ES-I3 (cell line): ENCODE measurements around the gene SDCBP2.

Experiments used
- H3K36me3 ChIP-seq: 2 replicates; pipeline ENCODE4 v1.6.1; 2013; ENCODE audit warnings: mild to moderate bottlenecking, low read length, control low read depth, moderate library complexity; ENCODE audit not compliant: insufficient read depth
- H3K4me1 ChIP-seq: 2 replicates; pipeline ENCODE4 v1.6.1; 2013; ENCODE audit warnings: mild to moderate bottlenecking, control low read depth, low read length; ENCODE audit not compliant: insufficient read depth
- H3K9ac ChIP-seq: 2 replicates; pipeline ENCODE4 v1.6.1; 2013; ENCODE audit warnings: low read depth, mild to moderate bottlenecking, low read length, moderate library complexity
- H3K9me3 ChIP-seq: 2 replicates; pipeline ENCODE4 v1.6.1; 2013; ENCODE audit warnings: mild to moderate bottlenecking, low read length, moderate library complexity; ENCODE audit not compliant: control insufficient read depth, insufficient read depth

Gene SDCBP2

DNA sequence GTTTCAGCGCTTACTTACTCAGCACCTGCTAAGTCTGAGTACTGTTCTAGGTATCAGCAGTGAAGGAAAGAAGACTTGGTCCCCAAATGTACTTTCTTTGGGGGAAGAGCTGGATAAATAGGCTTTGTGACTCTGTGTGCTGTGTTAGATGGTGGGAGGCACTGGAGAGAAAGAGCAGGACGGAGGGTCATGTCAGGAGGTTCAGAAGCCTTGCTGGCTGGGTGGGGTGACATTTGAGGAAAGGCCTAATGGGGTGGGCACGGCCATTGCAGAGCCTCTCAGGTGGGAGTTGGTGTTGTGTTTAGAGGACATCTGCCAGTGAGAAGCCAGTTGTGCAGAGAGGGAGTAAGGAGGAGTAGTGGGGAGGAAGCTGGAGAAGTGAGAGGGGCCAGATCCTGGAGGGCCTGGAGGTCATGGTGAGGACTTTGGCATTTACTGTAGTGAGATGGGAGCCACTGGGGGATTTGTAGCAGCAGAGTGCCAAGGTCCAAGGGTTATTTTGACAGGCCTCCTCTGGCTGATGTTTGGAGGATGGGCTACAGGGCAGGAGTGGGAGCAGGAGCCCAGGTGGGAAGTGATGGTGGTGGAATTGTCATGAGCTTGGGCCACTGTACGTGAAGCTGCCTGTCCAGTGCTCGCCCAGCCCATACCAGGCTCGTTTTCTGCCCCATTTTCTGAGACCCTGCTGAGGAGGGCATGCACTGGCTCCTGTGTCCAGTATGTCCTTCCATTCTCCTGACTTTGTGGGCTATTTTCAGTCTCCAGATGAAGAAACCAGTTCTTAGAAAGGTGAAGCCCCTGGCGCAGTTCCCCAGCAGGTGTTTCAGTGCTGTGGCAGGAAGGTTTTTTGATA is 886 bp downstream of the SDCBP2 start:
- Histone ChIP-seq H3K36me3 (no peaks in the 10 kb centered on the region), H3K9me3 (no peaks in the 10 kb centered on the region), H3K4me1 (peaks cover 7% of the 10 kb centered on the region), H3K9ac (no peak overlapping the region)

DNA sequence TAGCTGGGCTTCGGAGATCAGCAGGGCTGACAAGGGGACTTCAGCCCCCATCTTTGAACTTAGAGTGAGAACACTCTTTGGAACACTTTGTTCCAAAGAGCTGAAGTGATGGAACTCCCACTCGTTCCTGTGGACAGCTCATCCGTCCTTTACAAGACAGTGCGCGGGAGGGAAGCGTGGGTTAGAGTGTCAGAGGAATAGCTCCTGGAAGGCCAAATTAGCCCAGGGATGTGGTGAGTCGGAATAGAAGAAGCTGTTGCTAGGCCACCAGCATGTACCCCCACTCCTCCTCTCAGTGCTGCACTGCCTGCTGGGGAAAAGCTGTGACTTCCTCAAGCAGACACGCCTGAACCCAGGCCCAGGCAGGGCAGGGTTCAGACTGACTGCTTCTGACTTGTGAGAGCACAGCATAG is 1.7 kb downstream of the SDCBP2 start:
- H3K36me3 ChIP-seq: no peaks in the 10 kb centered on the region
- peaks cover 7% of the 10 kb centered on the region for H3K4me1 ChIP-seq
- no peaks in the 10 kb centered on the region for H3K9me3 ChIP-seq
- no peak overlapping the region for H3K9ac ChIP-seq

DNA sequence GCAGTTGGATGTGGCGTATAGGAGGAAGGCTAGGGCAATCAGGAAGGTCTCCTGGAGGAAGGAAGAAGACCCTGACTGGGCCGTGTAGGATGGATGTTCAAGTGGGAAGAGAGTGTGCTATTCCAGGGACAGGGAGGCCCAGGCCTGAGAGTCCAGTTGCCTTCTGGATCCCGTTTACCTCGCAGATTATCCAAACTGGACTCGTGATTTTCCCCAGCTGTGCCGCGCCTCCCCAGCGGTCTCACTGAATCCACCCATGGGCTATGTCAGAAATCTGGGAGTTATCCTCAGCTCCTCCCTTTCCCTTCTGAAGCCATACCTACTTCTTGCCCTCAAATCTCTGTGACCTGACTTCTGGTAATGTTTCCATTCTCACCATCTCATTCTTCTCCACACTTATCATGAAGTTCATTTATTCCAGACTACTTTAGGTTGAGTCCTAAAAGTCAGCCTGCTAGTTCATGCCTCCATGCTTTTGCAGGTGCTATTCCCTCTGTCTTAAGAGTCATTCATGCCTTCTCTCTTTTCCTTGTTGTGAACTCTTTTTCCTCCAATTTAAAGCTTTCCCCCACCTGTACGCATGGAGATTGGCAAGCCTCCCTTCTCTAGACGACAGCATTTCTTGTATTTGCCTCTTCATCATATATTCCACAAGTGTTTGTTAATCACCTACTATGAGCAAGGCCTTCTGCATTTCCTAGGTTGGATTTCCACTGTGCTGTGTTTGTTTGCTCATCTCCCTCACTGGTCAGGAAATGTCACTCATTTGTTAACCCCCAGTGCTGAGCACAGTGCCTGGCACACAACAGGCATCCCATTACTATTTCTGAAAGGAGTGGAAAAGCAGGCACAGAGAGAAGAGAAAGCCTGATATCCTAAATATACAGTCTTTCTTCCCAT is 2.7 kb downstream of the SDCBP2 start:
- no peaks in the 10 kb centered on the region for H3K36me3 ChIP-seq
- peak overlapping the region; percentile 99 for H3K9ac ChIP-seq
- no peaks in the 10 kb centered on the region for H3K9me3 ChIP-seq
- H3K4me1 ChIP-seq: peaks cover 7% of the 10 kb centered on the region

DNA sequence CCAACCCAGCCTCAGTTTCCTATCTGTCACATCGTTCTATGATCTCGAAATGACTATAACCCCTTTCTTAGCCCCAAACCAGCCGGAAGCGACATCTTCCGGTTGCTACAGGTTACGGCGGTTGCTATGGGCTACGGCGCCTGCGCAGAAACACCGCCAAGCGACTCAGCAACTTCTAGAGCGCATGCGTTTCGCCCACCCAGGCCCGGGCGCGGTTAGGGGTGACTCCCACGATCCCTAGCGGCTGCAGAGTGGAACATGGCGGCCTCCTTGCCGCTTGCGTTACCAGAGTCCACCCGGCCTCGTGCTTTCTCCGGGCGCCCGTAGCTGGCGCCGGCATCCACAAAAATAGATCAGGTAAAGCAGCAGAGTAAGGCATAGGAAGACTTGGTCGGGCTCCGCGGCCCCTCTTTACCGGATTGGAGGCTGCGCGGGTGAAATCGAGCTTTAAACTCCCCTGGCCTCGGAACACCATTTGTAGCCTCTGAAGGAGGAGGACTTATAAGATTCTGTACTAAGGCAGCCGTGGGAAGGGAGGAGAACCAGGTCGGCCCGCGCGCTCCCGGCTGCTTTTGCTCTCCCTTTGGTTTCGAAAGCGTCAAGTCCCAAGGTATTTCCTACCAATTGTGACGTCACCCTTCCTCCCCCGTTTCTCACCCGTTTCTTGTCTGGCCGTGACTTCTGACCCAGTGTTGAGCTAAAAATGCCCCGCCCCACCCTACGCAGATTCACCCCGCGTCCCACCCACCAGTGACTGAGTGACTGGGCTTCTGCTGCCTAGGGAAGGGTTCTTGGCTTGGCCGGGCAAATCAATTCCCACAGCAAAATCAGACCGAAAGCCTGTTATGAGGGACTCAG is 3.5 kb downstream of the SDCBP2 start:
- Histone ChIP-seq H3K4me1 (peaks cover 7% of the 10 kb centered on the region), H3K36me3 (no peaks in the 10 kb centered on the region), H3K9ac (peak overlapping the region; percentile 99), H3K9me3 (no peaks in the 10 kb centered on the region)

DNA sequence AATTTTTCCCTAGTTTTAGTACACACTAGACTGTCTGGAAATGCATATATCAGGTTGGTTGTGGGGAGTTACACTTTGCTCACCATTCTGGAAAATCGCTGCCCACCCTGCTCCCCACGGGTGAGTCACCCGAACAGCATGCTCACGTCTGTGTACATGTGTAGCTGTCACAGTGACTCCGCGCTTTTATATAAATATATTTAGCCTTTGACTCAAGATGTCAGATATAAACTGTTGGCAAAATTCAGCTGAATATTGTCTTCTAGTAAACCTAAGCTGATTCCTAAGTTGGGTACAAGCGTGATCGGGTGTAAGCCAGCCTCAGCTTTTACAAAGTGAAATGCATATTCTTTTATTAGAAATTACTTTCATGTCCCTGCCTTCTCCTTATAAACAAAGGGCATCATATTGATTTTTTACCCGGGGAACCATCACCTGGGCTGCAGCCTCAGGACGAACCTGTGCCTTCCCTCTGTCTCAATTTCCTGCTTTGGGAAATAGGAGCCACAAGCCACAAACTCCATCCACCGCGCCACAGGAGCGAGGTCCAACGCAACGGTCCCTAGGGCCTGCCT is 4.3 kb downstream of the SDCBP2 start:
- H3K9me3 ChIP-seq: no peaks in the 10 kb centered on the region
- no peaks in the 10 kb centered on the region for H3K36me3 ChIP-seq
- H3K9ac ChIP-seq: peak overlapping the region; percentile 99; the same call in 1 of the 2 replicates
- peaks cover 7% of the 10 kb centered on the region for H3K4me1 ChIP-seq

DNA sequence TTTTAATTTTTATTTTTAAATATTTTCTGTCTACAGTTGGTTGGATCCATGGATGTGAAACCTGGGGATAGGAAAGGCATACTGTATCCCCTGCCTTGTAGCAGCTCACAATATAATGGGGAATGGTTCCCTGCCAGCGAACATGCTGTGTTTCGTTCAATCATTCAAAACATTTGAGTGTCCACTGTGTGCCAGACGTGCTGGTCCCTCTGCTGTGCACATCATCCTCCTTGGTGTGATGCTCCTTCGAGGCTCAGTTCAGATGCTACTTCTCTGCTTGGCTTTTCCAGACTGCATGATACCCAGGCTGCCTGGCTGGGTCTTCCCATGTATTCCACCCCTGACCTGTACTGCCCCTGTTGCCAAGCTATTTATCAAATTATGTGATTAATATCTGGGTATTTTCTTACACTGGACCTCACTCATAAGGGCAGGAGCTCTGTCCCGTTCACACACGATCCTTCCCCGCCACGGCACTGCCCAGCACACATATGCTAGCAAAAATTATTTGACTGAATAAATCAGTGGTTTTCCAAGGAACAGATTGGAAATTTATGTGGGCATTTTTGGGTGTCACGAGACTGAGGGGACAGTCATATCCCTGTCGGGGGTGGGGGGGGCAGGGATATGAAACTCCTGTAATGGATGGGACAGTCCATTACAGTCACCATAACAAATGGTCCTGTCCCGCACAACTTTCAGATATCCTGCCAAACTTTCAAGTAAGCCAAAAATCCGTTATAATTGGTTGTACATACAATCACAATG is 4.9 kb downstream of the SDCBP2 start:
- Histone ChIP-seq H3K9me3 (no peaks in the 10 kb centered on the region), H3K9ac (no peak overlapping the region), H3K36me3 (no peaks in the 10 kb centered on the region), H3K4me1 (peaks cover 7% of the 10 kb centered on the region)

DNA sequence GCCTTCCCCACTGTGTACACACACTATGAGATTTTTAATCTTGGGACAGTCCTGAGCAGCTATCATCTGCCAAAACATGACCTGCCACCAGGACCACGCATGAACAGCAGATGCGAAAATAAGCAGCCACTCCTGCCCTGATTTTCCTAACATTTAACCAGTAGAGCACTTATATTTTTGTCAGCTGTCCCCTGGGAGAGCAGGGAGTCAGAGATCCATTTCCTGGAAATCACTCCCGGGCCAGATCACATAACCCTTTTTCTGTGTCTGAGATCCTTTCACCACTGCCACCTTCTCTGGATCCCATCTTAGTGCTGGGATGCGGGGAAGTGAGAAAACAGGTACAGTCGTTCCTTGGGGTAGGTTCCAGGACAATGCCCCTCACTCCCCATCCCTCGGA is 5.7 kb downstream of the SDCBP2 start:
- Histone ChIP-seq H3K9ac (no peak overlapping the region), H3K9me3 (no peaks in the 10 kb centered on the region), H3K36me3 (no peaks in the 10 kb centered on the region), H3K4me1 (peaks cover 7% of the 10 kb centered on the region)

DNA sequence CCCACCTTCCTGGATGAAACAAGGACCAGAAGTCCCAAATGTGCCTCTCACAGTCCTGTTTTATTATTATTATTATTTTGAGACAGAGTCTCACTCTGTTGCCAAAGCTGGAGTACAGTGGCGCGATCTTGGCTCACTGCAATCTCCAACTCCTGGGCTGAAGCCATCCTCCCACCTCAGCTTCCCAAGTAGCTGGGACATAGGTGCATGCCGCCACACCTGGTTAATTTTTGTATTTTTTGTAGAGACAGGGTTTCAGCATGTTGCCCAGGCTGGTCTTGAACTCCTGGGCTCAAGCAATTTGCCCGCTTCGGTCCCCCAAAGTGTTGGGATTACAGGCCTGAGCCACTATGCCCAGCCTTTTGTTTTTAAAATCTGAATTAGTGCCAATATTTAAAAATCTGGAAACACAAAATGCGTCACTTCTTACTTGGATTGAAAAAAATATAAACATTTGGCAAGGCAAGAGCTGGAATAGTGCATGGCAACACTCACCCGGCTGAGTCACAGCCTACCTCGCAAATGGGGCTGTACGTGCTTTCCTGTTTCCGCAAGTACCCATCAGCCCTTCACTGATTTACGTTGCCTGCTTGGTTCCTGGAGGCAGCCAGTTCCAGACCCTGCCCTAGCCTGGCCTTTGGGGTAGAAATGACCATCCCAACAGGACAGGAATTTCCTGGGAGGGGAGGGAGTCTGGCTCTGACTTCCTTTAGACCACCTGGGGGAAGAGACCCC is 6.3 kb downstream of the SDCBP2 start:
- peaks cover 6% of the 10 kb centered on the region for H3K4me1 ChIP-seq
- H3K9ac ChIP-seq: no peak overlapping the region
- H3K36me3 ChIP-seq: no peaks in the 10 kb centered on the region
- no peaks in the 10 kb centered on the region for H3K9me3 ChIP-seq

DNA sequence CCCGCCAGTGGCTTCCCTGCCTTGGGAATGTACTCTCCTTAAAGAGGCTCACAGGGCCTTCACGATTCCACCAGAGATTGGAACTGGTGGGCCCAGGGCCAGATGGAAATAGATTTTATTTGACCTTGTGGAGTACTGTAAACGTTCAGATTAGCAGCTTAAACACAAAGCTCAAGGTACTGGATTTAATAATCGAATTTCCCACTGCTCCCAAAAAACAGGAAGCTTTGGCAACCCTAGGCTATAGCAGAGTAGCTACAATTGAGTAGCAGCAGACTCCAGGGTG is 7.3 kb downstream of the SDCBP2 start:
- no peaks in the 10 kb centered on the region for H3K4me1 ChIP-seq
- H3K9ac ChIP-seq: no peak overlapping the region
- no peaks in the 10 kb centered on the region for H3K9me3 ChIP-seq
- H3K36me3 ChIP-seq: no peaks in the 10 kb centered on the region

DNA sequence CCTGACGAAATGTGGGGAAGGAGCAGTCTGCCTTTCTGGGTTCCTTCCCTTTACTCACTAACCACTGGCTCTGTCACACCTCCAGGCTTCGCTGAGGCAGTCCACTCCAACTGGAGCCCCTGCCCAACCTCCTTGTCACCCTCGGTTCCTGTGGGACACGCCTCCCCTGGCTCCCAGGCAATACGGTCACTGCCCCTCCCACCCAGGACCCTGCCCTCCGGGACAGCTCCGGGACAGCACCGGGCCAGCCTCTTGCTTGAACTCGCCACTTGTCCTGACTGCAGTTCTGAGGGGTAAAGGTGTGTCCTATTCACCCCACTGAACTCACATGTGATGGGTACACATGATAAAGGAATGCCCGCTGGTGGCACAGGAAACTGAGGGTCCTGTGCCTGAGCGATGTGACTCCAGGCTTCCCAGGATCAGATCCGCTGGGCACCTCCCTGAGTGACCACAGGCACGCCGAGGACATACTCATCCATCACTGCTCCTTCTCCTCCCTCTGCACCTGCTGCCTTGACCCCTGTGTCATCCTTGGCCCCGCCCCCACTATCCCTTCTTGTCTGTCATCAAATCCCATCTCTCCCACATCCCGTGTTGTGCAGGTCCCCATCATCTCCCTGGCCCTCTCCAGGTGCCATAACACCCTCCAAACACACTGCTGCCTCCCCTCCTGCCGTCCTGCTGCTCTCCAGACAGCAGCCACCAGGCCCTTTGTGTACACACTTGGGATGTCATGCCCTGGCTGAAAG is 7.9 kb downstream of the SDCBP2 start:
- Histone ChIP-seq H3K9ac (no peak overlapping the region), H3K9me3 (no peaks in the 10 kb centered on the region), H3K36me3 (no peaks in the 10 kb centered on the region), H3K4me1 (no peaks in the 10 kb centered on the region)

DNA sequence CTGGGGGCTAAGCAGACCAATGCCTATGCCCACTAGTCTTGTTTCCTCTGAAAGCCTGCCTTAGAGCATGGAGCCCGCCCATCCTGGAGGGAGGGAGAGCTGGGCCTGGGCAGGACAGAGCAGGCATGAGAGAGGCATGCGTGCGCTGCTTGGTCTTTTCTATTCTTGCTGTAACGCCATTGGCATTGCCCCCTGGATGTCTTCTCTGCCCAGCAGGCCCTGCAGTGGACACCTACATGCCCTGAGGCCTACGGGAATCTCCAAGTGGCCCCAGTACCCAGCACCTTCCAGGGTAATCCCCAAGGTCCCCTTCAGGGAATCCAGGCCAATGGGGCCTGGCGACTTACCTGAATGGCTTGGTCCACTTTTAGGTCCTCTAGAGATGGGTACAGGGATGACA is 8.9 kb downstream of the SDCBP2 start:
- no peaks in the 10 kb centered on the region for H3K36me3 ChIP-seq
- H3K9me3 ChIP-seq: no peaks in the 10 kb centered on the region
- no peak overlapping the region for H3K9ac ChIP-seq
- no peaks in the 10 kb centered on the region for H3K4me1 ChIP-seq

DNA sequence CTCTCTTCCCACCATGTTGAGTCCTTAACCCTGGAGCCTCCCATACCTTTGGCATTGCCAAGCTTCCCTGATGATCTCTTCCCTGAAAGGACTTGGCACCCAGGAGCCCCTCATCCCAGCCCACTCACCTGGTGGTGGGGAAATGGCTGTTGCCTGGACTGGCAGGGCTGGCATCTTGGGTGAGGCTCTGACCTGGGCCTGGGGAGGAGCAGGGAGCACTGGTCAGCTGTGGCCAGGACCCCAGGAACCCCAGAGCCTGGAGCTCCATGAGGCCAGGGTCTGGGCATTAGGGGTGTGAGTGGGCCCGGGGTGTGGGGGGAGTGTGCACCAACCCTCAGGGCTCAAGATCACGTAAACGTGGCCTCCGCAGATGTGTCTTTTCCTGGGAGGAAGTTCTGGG is 9.5 kb downstream of the SDCBP2 start:
- Histone ChIP-seq H3K36me3 (no peaks in the 10 kb centered on the region), H3K4me1 (no peaks in the 10 kb centered on the region), H3K9me3 (no peaks in the 10 kb centered on the region), H3K9ac (no peak overlapping the region)
